ENCODE results near the gene KCNMB2. TPM values are rescaled to one million over a fixed set of nuclear protein-coding genes. Genes with fewer than 3 reads are reported as not detected.

The KCNMB2 gene
- total RNA-seq, 1 donor from 2014 or later, result not detected

DNA sequence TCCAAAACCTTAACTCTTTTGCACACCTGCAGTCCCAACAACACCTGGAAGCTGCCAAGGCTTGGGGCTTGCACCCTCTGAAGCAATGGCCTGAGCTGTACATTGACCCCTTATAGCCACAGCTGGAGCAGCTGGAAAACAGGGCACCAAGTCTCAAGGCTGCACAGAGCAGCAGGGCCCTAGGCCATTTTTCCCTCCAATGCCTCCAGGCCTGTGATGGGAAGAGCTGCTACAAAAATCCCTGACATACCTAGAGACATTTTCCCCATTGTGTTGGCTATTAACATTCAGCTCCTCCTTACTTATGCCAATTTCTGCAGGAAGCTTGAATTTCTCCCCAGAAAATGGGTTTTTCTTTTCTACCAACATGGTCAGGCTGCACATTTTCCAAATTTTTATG, 304.4 kb downstream of the KCNMB2 start:
- no peaks in the 10 kb centered on the region for H3K27me3 ChIP-seq
- H3K27ac ChIP-seq, result no peak overlapping the region
- peaks cover 0 to under 1% of the 10 kb centered on the region in 2 donors for H3K4me1 ChIP-seq
- no peak for DNase-seq (ENCODE audit: low spot score in 2 of 2)
- intact Hi-C loops (cut with DNase I), result no loop called here
- H3K36me3 ChIP-seq, result no peaks in the 10 kb centered on the region
- TF ChIP-seq, protein P1, sequence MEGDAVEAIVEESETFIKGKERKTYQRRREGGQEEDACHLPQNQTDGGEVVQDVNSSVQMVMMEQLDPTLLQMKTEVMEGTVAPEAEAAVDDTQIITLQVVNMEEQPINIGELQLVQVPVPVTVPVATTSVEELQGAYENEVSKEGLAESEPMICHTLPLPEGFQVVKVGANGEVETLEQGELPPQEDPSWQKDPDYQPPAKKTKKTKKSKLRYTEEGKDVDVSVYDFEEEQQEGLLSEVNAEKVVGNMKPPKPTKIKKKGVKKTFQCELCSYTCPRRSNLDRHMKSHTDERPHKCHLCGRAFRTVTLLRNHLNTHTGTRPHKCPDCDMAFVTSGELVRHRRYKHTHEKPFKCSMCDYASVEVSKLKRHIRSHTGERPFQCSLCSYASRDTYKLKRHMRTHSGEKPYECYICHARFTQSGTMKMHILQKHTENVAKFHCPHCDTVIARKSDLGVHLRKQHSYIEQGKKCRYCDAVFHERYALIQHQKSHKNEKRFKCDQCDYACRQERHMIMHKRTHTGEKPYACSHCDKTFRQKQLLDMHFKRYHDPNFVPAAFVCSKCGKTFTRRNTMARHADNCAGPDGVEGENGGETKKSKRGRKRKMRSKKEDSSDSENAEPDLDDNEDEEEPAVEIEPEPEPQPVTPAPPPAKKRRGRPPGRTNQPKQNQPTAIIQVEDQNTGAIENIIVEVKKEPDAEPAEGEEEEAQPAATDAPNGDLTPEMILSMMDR (IDR thresholded peaks at IDR 0.05), result no peak
- H3K9me3 ChIP-seq, result no peaks in the 10 kb centered on the region
- H3K4me3 ChIP-seq, result no peak overlapping the region

- H3K9me3 ChIP-seq, result no peaks in the 10 kb centered on the region
- no peak overlapping the region for H3K27ac ChIP-seq
- no peaks in the 10 kb centered on the region for H3K36me3 ChIP-seq
- H3K4me1 ChIP-seq, result peaks cover 0 to 5% of the 10 kb centered on the region in 2 donors
- no peak overlapping the region for H3K4me3 ChIP-seq
- intact Hi-C loops (cut with DNase I), result no loop called here
- TF ChIP-seq, protein P1 (IDR thresholded peaks at IDR 0.05), result no peak
- no peaks in the 10 kb centered on the region for H3K27me3 ChIP-seq
- DNase-seq (ENCODE audit: low spot score in 2 of 2), result no peak
Observed at GRCh38 chr3:178841011-178841410, 304.8 kb downstream of the KCNMB2 start.

- Histone ChIP-seq H3K4me1 (peaks cover 0 to 29% of the 10 kb centered on the region in 2 donors), H3K27ac (no peak overlapping the region), H3K36me3 (no peaks in the 10 kb centered on the region), H3K9me3 (no peaks in the 10 kb centered on the region), H3K27me3 (no peaks in the 10 kb centered on the region), H3K4me3 (no peak overlapping the region)
- intact Hi-C loops (cut with DNase I), result no loop called here
- no peak for DNase-seq (ENCODE audit: low spot score in 2 of 2)
- TF ChIP-seq, protein P1 (IDR thresholded peaks at IDR 0.05), result no peak
Observed at GRCh38 chr3:178844916-178845315, 308.7 kb downstream of the KCNMB2 start.

GRCh38 chr3:178845420-178846118, 309.3 kb downstream of the KCNMB2 start:
- H3K4me1 ChIP-seq, result peaks cover 0 to 29% of the 10 kb centered on the region in 2 donors
- intact Hi-C loops (cut with DNase I), result no loop called here
- H3K27ac ChIP-seq, result no peak overlapping the region

GRCh38 chr3:178847190-178847589, 311.0 kb downstream of the KCNMB2 start:
- no peak for DNase-seq (ENCODE audit: low spot score in 2 of 2)
- H3K9me3 ChIP-seq, result no peaks in the 10 kb centered on the region
- peaks cover 0 to 29% of the 10 kb centered on the region in 2 donors for H3K4me1 ChIP-seq
- intact Hi-C loops (cut with DNase I), result no loop called here
- H3K4me3 ChIP-seq, result no peak overlapping the region
- H3K27me3 ChIP-seq, result no peaks in the 10 kb centered on the region
- no peaks in the 10 kb centered on the region for H3K36me3 ChIP-seq
- TF ChIP-seq, protein P1 (IDR thresholded peaks at IDR 0.05), result no peak
- peak overlapping the region in 1 of 2 donors; percentile 54 for H3K27ac ChIP-seq

More at GRCh38 chr3:178845420-178846118, 309.3 kb downstream of the KCNMB2 start:
- DNase-seq (ENCODE audit: low spot score in 2 of 2), result no peak
- TF ChIP-seq, protein P1 (IDR thresholded peaks at IDR 0.05), result no peak
- no peaks in the 10 kb centered on the region for H3K27me3 ChIP-seq
- no peak overlapping the region for H3K4me3 ChIP-seq
- H3K36me3 ChIP-seq, result no peaks in the 10 kb centered on the region
- no peaks in the 10 kb centered on the region for H3K9me3 ChIP-seq

Measured in ascending aorta (tissue), 2 donors.